Middle frontal gyrus (tissue), 1 donor: ENCODE results near the gene CDK5RAP2.

Experiments
- DNase-seq: peaks from one replicate; pipeline ENCODE4 v3.0.0-alpha.2; 2015; ENCODE audit warnings: low spot score; ENCODE audit errors: extremely low spot score

Gene CDK5RAP2

GRCh38 chr9:120405134-120405533, 174.8 kb downstream of the CDK5RAP2 start:
- DNase-seq: no peak

- no peak for DNase-seq
Measured at GRCh38 chr9:120403543-120403856, 176.5 kb downstream of the CDK5RAP2 start.

GRCh38 chr9:120402741-120403542, 177.0 kb downstream of the CDK5RAP2 start:
- no peak for DNase-seq

DNA sequence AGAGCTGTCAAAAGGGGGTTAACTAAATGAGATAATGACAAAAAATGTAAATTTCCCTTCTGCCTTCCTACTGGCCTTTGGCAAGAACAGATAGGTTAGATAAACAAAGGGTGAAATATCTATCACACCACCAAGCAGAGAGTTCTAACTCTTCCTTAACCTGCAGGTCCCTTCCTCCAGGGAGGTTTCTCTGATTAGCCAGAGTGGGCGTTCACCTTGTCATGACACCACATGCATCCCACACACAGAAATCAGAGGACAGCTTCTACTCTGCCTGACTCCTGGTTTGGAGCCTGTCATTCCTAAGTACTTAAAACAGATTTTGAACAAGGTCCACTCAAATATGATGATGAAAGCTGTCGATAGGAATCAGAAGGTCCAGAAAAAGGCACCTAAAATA, 180.0 kb downstream of the CDK5RAP2 start:
- no peak for DNase-seq

DNA sequence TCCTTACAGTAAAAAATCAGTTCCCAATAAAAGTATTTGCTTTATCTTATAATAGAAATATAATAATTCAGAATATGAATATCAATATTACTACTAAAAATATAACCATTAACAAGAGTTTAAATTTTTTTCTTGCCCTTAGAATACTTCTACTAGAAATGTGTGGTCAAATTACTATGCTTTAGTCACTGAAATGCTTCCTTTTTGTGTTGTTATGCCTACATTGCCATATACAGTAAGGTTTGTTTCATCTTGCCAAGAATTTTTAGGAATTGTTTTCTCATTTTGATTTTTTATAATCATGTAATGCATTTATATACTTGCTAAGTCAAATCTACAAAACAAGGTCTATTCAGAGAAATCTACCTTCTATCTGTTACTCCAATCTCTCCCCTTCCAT, 181.7 kb downstream of the CDK5RAP2 start:
- DNase-seq: no peak

DNA sequence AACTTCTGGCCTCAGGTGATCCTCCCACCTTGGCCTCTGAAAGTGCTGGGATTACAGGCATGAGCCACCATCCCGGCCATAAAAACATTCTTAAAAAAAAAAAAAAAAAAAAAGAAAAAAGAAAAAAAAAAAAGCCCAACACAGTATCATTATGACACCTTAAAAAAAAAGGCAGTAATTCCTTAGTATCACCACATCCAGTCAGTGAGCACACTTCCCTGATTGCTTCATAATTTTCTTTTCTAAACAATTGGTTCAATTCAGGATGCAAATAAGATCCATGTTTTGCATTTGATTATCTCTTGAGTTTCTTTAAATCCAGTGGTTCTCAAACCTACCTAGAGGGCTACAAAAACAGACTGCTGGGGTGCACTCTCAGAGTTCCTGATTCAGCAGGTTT, 182.5 kb downstream of the CDK5RAP2 start:
- DNase-seq: no peak

DNA sequence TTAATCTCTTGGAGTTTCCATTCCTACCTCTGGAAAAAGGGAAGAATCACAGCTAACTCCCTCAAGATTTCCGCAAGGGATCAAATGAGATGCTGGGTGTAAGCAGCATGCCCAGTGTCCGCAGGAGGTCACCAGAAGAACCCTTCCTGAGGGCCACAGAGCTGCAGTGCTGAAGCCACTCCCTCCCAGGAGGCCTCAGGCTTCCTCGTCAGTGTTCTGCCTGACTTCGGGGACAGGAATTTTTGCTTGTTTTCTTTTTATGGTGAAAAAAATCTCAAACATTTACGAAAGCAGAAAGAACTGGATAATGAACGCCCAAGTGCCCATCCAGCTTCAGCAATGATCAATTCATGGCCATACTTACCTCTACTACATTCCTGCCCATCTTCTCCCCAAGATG, 183.0 kb downstream of the CDK5RAP2 start:
- no peak for DNase-seq

DNA sequence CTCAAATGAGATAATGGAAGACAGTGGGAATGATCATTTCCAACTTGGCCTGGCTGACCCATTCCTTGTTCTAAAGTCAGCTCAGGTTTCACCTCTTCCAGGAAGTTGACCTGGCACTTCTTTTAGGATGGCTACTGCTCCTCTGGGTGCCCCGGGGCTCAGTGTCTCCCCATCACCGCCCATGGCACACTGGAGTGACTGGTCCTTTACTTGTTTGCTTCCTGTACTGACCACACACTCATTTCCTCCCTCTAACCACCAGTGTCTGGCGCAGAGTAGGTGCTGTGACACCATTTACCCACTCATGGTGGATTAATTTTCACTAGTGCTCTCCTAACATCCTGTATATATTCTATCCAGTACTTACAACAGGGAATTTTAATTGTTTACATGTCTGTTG, 183.5 kb downstream of the CDK5RAP2 start:
- no peak for DNase-seq

GRCh38 chr9:120395376-120395775, 184.6 kb downstream of the CDK5RAP2 start:
- DNase-seq: no peak

GRCh38 chr9:120394058-120394669, 185.8 kb downstream of the CDK5RAP2 start:
- no peak for DNase-seq

GRCh38 chr9:120393386-120394057, 186.4 kb downstream of the CDK5RAP2 start:
- no peak for DNase-seq

DNA sequence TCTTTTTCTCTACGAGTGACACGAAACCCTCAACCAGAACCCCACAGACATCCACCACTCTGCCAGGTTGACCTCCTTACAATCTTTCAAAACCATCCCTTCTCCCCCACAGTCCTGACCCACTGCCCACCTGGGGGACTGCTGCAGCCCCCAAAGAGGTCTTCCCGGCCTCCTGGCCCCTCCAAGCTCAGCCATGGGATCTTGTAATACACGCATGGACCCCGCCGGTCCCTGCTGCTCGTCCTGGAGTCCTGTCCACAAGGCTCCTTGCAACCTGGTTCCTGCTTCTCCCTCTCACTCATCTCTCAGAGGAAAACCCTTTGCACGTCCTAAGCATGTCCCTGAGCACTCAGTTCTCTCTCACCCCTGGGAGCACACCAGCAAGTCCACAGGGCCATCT, 187.3 kb downstream of the CDK5RAP2 start:
- no peak for DNase-seq

DNA sequence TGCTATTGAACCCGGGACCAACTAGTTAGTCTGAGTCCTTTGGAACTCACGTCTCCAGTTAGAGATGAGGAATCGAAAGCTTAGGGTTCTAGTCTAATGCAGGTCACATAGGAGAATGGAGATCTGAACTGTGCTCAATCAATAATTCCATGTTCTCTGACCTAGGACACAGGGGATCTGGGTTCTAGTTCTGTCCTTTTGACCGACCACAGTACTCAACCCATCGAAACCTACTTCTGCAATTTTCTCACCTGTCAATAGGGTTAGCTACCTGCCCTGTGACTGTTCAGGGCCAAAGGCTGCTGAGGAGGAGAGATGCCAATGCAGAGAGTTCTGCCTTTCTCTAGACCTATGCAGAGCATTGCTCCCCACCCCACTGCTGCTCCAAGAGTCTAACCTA, 187.7 kb downstream of the CDK5RAP2 start:
- DNase-seq: no peak

- no peak for DNase-seq
Measured at GRCh38 chr9:120391691-120392090, 188.3 kb downstream of the CDK5RAP2 start.

GRCh38 chr9:120390637-120391190, 189.3 kb downstream of the CDK5RAP2 start:
- DNase-seq: no peak

DNA sequence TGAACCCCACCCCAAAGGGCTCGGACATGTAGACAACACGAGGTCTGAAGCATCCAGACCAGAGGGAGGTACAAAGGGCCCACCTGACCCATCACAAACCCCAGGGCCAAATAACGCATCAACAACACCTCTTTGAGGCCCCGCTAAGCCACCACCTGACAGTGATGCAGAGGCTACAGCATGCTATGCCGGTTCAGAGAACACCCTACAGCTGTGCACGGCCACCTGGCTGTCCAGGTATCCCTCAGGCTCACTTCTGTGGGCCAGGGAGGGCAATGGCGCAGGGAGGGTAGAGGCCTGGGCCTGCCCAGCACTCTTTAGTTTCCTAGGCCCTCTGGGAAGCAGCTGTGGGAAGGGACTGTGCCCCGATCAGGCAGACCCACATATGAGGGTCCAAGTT, 190.1 kb downstream of the CDK5RAP2 start:
- no peak for DNase-seq

- no peak for DNase-seq
Measured at GRCh38 chr9:120389300-120389699, 190.7 kb downstream of the CDK5RAP2 start.

DNA sequence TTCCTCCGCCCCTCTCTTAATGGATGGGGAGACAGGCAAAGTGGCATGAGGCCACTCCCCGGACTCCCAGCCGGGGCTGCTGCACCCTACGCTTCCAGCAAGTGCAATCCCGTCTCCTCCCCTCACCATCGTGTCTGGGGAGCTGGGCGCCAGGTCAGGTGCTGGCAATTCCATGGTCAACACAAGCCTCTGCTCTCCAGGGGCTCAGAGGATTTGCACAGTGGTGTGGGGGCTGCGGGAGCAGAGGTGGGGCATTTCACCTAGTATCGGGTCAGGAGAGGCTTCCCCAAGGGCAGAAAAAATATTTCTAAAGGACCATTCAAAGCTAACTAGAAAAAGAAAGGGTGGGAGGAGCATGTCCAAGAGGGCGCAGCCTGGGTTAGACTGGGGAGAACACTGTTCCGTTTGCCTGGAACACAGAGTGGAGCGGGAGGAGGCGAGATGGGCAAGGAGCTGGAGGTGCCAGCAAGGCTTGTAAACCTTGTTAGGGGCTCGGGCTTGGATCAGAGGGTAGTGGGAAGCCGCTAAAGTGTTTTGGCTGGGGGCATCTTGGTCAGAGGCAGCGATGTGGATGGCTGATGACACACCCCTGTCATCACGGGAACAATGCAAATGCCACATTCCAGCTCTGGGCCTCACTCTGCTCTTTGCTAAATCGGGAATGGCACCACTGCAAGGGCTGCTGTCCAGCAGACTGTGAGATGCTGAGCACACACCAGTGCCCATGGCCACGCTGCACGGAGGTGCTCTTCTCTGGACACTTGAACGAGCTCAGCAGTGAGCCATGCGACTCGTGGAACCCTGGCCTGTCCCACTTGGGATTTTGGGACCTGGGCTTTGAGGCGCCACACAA, 191.7 kb downstream of the CDK5RAP2 start:
- DNase-seq: no peak

- no peak for DNase-seq
Measured at GRCh38 chr9:120387257-120388002, 192.5 kb downstream of the CDK5RAP2 start.

DNA sequence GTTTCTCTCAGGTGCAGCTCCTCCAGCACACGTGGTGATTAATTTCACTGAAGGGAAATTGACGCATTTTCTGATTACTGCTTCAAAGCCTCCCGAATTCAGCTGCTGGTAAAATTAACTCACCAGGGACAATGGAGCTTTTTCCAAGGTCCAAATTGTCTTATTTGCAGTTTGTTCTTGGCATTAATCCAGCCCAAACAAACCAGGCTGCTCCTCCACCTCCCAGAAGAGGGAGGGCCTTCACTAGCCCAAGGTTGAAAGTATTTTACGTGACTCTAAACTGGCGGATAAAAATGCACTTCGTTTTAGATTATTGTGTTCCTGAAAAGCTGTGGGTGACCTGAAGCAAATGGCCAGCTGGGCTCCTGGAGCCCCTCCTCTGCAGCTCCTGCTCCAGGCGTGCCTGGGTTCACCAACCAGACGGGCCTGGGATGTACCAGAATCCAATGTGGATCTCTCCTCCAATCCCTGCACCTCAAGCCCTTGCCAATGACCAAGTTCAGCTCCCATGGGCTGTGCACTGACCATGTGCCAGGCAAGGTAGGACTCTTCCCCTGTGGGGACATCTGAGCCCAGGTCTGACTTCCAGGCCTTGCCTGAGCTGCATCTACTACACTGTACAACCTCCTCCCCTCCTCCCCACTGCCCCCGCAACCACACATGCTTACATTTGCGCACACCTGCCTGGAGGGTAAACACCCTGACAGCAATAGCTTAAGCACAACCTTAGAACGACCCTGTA, 193.4 kb downstream of the CDK5RAP2 start:
- DNase-seq: no peak
